ENCODE measurements around the gene UBR4.

GRCh38 chr1:19130468-19130867 lies 79.6 kb downstream of the UBR4 start:
- TF ChIP-seq CTCF (IDR thresholded peaks at IDR 0.05; ENCODE audit: control extremely low read depth in 1 of 3, insufficient read depth in 1 of 3, low read depth in 1 of 3, low read length in 3 of 3), result no peak
- TF ChIP-seq SIN3A (conservative IDR thresholded peaks at IDR 0.05 in 1 of 2, IDR thresholded peaks at IDR 0.05 in 1 of 2; ENCODE audit: low read depth in 1 of 2, low read length in 2 of 2), result no peak
- no peak for TF ChIP-seq HDAC2 (IDR thresholded peaks at IDR 0.05; ENCODE audit: borderline replicate concordance in 1 of 2, low read depth in 2 of 2, low read length in 2 of 2)
